Globus pallidus (tissue), 1 donor: Measurements from ENCODE around the gene CHD8.

Experiments used
- DNase-seq: peaks from one replicate; pipeline ENCODE4 v3.0.0-alpha.2; 2015; ENCODE audit warnings: low spot score

CHD8 gene

DNA sequence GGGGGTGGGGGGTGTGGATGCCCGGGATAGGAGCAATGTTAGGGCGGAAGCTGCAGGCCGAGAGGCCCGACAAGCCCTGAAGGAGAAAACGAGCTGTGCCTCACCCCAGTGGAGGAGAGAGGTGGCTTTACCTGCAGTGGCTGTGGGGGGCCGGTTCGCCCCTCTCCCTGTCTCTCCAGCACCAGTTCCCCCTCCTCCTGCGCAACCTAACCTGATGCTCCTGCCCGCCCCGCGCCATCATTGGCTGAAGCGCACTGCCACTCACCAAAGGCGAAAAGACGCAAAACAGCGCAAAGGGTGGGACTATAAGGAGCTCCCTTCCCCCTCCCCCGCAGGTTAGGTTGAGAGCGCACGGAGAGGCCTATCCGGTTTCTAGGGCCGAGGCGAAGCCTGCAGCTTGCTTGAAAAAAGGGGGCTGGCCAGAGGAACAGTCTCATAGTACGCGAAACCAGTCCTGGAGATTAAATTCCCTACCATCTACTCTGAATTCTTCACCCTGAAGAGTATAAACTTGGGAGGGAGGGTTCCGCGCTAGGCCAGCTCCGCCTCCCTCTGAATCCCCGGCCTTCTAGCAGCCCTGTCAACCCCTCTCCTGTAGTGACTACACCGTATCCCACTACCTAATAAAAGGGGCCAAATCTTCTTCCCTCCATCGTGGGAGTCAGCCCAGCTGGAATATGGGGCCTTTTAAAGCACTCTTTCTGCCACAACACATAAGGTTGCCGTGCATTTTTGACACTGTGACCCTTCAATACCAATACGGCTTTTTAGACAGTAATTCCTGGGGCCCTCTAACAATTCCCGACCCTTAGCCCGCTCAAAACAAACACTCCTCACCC, 18.6 kb downstream of the CHD8 start:
- DNase-seq: peak; percentile 99

DNA sequence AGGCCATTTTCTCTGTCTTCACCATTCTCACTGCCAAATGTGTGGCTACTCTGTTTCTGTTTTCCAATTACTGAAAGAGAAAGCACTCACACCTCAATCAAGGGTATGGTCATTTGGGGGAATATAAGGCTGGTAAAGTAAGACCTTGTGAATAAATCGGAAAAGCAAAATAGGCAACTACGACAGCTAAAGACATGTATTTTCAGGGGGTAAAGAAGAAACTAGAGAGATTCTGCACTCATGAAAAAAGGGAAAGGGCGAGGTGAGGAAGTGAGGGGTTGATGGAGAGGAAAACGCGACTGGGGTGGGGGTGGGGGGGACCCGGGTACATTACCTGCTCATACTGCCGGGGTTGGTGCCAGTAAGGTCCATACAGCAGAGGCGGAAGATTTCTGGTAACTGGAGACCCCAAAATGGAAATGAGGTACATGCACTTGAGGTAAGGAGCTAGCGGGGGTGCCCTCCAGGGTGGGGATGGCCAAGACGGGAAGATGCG, 19.3 kb downstream of the CHD8 start:
- DNase-seq: no peak

DNA sequence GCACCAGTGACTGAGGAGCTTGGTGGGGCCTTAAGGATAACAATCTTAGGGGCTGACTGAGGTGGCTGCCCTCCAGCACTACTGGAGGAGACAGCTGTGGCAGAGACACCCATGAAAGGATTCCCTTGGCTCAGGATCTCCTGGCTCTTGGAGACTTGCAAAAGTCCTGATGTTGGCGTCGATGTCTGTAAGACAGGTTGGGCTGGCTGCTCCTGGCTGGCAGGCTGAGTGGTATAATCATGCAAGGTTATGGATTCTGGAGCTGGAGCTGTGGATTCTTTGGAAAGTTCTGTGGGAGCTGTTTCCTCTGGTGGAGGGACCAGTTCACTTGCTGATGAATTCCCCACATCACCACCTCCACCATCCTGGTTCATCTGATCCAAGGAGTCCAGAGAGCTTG, 24.8 kb downstream of the CHD8 start:
- DNase-seq: no peak

DNA sequence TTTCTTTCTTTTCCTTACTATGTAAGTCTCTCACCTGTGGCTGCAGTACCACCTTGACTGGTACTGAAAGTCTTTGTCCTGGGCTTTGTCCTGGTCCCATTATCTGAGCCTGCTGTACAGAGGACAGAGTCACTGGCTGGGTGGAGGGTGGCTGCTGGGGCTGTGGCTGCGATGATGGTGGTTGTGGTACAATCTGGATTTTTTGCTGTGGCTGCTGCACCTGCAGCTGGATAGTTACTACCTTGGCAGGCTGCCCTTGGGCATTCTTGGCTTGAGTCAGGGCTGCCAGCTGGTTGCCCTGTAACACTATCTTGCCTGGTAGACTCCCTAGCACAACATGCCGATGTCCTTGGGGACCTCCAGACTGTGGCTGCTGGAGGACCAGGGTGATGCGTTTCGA, 27.0 kb downstream of the CHD8 start:
- DNase-seq: no peak

DNA sequence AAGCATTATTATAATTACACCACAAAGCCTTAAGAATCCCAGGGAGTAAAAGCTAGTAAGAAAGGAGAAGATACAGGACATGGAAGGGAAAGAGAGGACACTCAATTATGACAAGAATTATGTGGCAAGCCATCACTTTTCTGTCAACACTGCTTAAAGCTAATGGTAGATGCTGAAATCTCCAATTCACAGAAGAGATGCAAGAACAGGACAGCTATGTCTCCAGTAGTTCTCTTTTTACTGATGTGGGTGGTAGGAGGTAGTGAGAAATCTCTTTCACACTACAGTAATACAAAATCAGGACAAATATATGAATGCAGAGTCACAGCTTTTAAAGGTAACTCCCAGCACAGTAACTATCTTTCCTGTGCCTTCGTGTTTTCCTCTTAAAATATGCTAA, 29.2 kb downstream of the CHD8 start:
- no peak for DNase-seq

- no peak for DNase-seq
Observed at GRCh38 chr14:21419528-21419927, 36.4 kb downstream of the CHD8 start.

DNA sequence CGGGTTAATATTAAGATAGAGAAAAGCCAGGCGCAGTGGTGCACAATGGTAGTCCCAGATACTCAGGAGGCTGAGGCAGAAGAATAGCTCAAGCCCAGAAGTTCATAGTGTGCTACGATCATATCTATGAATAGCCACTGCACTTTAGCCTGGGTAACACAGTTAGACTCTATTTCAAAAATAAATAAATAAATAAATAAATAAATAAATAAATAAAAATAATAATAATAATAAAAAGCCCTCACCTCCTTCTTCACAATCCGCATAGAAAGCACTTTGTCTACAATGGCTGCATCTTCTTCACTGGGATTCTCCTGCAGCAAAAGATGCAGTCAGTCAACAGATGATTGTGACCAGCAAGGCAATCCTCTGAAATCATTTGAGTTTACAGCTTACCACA, 40.6 kb downstream of the CHD8 start:
- no peak for DNase-seq

GRCh38 chr14:21414137-21414631, 41.7 kb downstream of the CHD8 start:
- DNase-seq: no peak

DNA sequence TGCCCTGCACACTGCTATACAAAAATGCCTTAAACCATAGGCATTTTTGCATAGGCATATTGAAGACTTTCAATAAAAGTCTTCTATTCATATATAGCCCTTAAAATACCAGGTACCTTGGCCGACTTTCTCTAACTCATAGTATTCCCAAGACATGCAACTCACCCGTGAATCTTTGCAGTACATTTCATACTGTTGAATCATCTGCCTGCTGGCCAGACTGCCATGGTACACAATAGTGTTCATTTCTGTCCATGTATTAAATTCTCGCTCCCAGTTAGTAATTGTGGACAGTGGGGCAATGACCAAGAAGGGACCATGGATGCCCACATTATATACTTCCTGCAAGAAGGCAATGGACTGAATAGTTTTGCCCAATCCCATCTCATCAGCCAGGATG, 47.8 kb downstream of the CHD8 start:
- no peak for DNase-seq

- no peak for DNase-seq
Observed at GRCh38 chr14:21406213-21406612, 49.7 kb downstream of the CHD8 start.

DNA sequence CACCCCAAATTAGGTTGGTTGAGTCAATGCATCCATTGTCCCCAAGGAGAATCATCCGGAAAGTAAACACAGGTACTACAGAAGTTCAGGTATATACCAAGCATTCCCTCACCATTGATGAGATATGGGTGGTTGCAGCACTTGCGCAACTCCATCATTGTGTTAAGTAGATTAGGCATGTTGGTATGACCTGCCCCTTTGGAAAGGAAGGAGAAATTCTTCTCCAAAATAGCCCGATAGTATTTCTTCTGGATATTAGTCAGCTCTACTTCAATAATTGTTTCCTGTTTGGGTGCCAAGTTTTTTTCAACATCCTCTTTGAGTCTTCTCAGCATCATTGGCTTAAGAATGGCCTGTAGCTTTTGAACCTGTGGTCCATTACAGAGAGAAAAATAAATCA, 50.8 kb downstream of the CHD8 start:
- DNase-seq: no peak

DNA sequence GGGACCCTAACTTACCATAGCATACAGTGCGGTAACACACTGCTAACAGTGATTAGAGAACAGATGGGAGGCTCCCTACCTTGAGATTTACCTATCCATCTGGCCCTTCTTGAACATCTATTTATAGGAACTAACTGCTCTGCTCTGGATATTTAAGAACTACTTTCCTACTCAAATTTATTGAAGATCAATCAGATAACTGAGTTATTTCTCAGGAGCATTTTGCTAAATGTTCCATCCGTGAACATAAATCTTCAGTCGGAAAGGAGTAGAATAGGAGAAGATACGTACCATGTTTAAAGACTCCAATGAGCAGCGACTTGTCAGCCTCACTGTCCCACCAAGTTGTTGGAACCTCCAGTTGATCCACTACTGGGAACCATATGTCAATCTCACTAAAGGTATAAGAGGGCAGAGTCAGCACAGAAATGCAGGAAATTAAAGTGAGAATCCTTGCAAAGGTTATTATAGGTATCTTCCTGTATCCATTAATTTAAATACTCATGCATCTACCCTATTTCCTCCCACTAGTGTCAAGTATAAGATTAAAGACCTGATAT, 56.5 kb downstream of the CHD8 start:
- DNase-seq: no peak

GRCh38 chr14:21398901-21399300, 57.0 kb downstream of the CHD8 start:
- no peak for DNase-seq

- no peak for DNase-seq
Observed at GRCh38 chr14:21395450-21395849, 60.5 kb downstream of the CHD8 start.

DNA sequence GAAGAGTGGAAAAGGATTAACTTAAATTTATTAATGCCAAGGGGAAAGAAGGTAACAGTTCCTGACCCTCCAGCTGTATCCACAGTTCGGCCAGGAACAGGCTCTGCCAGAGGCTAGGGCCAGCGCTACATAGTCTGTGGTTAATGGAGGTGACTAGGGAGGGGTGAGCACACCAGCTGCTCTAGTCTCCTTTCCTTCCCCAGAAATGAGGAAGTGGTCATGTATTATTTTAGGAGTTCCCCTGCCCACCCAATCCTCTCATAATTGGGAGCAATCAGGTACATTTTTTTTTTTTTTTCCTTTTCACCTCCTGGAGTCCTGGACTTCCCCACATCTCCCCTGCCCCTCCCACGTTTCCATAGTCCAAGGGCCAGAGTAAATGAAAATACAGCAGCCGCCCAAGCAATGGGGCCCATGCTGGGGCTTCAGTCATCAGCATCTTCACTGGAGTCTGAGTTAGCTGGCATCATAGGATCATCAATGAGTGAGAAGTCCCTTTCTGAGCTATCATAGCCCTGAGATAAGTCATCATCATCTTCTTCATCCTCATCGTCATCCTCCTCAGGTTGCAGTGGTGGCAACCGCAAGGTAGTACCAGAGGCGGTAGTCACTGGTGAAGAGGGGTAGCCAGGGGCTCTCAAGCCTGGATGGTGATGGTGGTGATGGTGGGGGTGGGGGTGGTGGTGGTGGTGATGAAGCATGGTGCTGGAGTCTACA, 70.6 kb downstream of the CHD8 start:
- DNase-seq: peak; percentile 18

- DNase-seq: no peak
Observed at GRCh38 chr14:21384494-21384851, 71.5 kb downstream of the CHD8 start.

DNA sequence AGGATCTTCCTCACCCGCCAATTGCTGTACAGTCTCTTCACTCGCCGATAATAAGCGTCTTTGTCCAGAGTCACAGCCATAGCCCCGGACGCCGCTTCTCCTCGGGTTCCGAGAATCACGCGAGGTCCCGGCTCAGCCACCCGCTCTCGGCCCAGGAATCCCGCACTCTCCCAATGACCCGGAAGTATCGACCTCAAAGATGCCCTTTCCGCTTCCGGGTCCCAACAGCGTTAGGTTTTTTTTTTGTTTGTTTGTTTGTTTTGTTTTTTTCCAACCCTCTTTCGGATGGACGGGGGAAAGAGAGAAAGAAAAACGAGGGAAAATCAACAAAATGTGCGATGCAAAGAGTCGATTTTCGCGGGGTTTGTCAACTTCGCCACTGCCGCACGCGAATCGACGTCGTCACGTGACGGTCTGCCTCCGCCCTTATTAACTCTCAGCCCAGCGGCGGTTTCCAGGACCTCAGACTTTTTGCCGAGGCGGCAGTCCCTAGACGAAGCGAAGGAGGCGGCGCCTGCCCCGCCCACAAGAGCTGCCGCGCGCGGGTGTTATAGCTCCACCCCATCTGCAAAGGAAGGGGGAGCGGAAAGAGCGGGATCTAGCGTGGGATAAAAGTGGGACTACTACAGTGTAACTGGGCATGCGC, 72.0 kb downstream of the CHD8 start, which contains the start of gene SUPT16H:
SUPT16H (minus strand) TSS at position 172 of the 646 bp plus-strand sequence; CDS start at position 80, 92 bp downstream.
- DNase-seq: peak; percentile 94

- peak; percentile 17 for DNase-seq
Observed at GRCh38 chr14:21382886-21383847, 72.8 kb downstream of the CHD8 start.

- DNase-seq: no peak
Observed at GRCh38 chr14:21382095-21382494, 73.8 kb downstream of the CHD8 start.

GRCh38 chr14:21379338-21379737, 76.6 kb downstream of the CHD8 start:
- DNase-seq: no peak

DNA sequence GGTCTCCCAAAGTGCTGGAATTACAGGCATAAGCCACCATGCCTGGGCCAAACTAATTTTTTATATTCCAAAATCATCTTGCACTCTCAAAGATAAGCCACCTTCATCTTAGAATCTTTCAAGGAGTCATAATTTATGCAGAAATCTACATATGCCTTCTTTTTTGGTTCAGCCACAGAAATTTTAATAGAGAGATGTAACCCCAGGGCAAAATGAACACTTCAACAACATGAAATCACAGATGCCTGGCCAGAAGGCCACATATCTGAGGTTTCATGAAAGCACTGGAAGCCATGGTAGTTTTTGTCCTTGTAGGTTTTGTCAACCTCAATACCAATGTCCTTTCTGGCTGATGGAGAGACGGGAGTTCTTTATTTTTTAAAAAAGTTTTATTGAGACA, 81.9 kb downstream of the CHD8 start:
- DNase-seq: no peak
